ENCODE results near the gene CTNND2. TPM values are rescaled to one million over a fixed set of nuclear protein-coding genes. Genes with fewer than 3 reads are reported as not detected.

Gene CTNND2
- total RNA-seq, 2 experiments from 2014 or later: not detected

- CTCF ChIA-PET: no interaction called here
- no peaks in the 10 kb centered on the region for H3K9me3 Mint-ChIP-seq (ENCODE audit: low read depth)
- DNase-seq: no peak
- H3K27ac Mint-ChIP-seq: no peak overlapping the region
- peaks cover 2% of the 10 kb centered on the region for H3K4me1 Mint-ChIP-seq
- no peak for ATAC-seq
- no peak overlapping the region for H3K4me3 Mint-ChIP-seq
- H3K27me3 Mint-ChIP-seq: no peaks in the 10 kb centered on the region
- no peaks in the 10 kb centered on the region for H3K36me3 Mint-ChIP-seq
Measured at GRCh38 chr5:11171236-11171635, 733.0 kb downstream of the CTNND2 start.

- no peak for DNase-seq
- Mint-ChIP-seq H3K4me1 (no peaks in the 10 kb centered on the region), H3K4me3 (no peak overlapping the region), H3K36me3 (no peaks in the 10 kb centered on the region), H3K27me3 (no peaks in the 10 kb centered on the region), H3K27ac (no peak overlapping the region), H3K9me3 (ENCODE audit: low read depth) (no peaks in the 10 kb centered on the region)
- no peak for ATAC-seq
- CTCF ChIA-PET: no interaction called here
Measured at GRCh38 chr5:11166923-11167322, 737.3 kb downstream of the CTNND2 start.

- H3K36me3 Mint-ChIP-seq: no peaks in the 10 kb centered on the region
- no peaks in the 10 kb centered on the region for H3K9me3 Mint-ChIP-seq (ENCODE audit: low read depth)
- no peaks in the 10 kb centered on the region for H3K27me3 Mint-ChIP-seq
- no peak overlapping the region for H3K27ac Mint-ChIP-seq
- H3K4me1 Mint-ChIP-seq: no peaks in the 10 kb centered on the region
- ATAC-seq (no peak), DNase-seq (no peak)
- CTCF ChIA-PET: interaction anchor here (1.0 kb wide), 1 partner anchor 946 kb away, joined by 4 read pairs; no protein-coding TSS in a partner anchor
- H3K4me3 Mint-ChIP-seq: no peak overlapping the region
Measured at GRCh38 chr5:11164531-11165294, 739.5 kb downstream of the CTNND2 start.

GRCh38 chr5:11157132-11157531, 747.1 kb downstream of the CTNND2 start:
- no peaks in the 10 kb centered on the region for H3K36me3 Mint-ChIP-seq
- no peaks in the 10 kb centered on the region for H3K4me1 Mint-ChIP-seq
- H3K27ac Mint-ChIP-seq: no peak overlapping the region
- ATAC-seq (no peak), DNase-seq (no peak)
- peaks cover 2% of the 10 kb centered on the region for H3K27me3 Mint-ChIP-seq
- H3K4me3 Mint-ChIP-seq: no peak overlapping the region
- CTCF ChIA-PET: no interaction called here
- H3K9me3 Mint-ChIP-seq (ENCODE audit: low read depth): no peaks in the 10 kb centered on the region

DNA sequence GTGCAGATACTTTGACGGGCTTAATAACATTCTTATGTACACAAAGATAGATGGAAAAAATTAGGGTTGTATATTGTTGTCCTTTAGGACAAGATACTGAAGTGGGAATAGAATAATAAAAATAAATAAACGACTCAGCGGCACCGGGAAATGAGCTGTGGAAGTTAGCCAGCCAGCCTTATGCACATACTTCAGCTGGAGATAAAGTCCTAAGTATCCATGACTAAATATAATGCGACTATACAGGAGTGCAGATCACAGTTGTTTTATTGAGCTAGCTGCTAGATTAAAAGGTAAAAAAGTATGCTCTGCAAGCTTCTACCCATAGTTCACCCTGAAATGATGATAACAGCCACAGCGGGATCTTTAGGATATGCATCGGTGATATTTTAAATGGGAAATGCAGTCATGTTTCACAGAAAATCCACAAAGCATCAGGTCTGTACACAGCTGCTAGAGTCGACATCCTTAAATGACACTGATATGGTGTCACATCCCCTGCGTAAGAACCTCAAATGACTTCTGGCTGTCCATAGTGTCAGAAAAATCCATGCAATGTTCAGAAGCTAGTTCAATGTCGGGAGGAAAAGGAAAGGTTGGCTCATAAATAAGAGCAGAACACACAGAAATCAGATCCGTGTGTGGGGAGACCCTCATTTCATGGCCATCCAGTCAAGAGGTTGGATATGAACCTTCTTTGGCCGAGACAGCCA, 750.4 kb downstream of the CTNND2 start:
- Mint-ChIP-seq H3K9me3 (ENCODE audit: low read depth) (no peaks in the 10 kb centered on the region), H3K4me3 (no peak overlapping the region)

DNA sequence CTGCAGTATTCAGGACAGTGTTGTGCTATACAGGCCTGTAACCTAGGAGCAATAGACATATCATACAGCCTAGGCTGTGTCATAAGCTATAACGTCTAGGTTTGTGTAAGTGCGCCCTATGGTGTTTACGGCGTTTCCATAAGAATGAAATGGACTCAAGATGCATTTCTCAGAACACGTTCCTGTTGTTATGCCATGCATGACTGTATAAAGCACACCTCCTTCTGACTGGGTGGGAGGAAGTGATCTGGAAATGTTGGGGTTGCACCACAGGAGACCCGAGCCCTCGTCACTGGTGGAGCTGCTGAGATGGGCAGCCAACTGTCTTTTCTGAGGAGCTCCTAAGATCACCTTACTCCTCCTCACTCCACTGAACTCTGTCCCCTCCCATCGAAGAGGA, 751.9 kb downstream of the CTNND2 start:
- DNase-seq: no peak
- no peak for ATAC-seq
- Mint-ChIP-seq H3K27ac (no peak overlapping the region), H3K36me3 (no peaks in the 10 kb centered on the region), H3K9me3 (ENCODE audit: low read depth) (no peaks in the 10 kb centered on the region), H3K27me3 (peaks cover 2% of the 10 kb centered on the region), H3K4me1 (no peaks in the 10 kb centered on the region), H3K4me3 (no peak overlapping the region)
- CTCF ChIA-PET: no interaction called here

More for the DNA sequence above, 750.4 kb downstream of the CTNND2 start:
- CTCF ChIA-PET: no interaction called here
- Mint-ChIP-seq H3K4me1 (no peaks in the 10 kb centered on the region), H3K27ac (no peak overlapping the region), H3K27me3 (peaks cover 2% of the 10 kb centered on the region), H3K36me3 (no peaks in the 10 kb centered on the region)
- DNase-seq (no peak), ATAC-seq (no peak)

GRCh38 chr5:11150976-11151375, 753.3 kb downstream of the CTNND2 start:
- peaks cover 2% of the 10 kb centered on the region for H3K27me3 Mint-ChIP-seq

DNA sequence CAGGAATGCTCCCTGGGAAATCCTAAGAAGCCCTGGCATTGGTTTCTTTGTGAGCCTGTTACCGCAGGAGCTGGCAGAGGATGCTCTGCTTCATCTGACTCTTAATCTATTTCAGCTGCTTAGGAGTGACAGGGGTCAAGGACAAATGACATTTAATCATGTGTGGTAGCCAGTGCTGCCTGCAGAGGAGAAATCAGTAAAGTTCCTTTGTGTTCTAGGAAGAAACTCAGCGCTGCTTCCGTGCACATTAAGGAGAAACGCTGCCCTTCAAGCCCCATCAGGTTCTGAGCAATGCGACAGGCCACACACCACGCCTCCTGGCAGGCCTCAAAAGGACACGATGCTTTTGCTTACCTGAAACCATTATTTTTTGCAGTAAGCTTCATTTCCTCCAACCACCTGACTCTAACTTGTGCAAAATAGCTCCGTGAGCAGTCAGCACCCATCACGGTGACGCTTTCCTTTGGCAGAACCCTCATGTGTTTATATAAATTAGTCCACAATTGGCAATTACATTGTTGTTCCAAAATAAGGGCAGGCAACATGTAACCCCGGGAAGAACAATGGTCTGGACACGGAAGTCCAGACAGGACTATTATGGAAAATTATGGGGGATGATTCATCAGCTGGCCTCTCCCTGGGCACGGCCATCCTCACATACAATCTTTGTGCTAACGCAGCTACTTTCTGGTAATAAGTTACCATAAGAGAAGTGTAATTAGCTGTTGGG, 755.3 kb downstream of the CTNND2 start:
- Mint-ChIP-seq H3K4me3 (no peak overlapping the region), H3K27me3 (no peaks in the 10 kb centered on the region), H3K4me1 (no peaks in the 10 kb centered on the region), H3K36me3 (no peaks in the 10 kb centered on the region), H3K27ac (no peak overlapping the region), H3K9me3 (ENCODE audit: low read depth) (no peaks in the 10 kb centered on the region)
- CTCF ChIA-PET: no interaction called here
- ATAC-seq (no peak), DNase-seq (no peak)

More at GRCh38 chr5:11150976-11151375, 753.3 kb downstream of the CTNND2 start:
- H3K4me1 Mint-ChIP-seq: no peaks in the 10 kb centered on the region
- no peak overlapping the region for H3K4me3 Mint-ChIP-seq
- H3K27ac Mint-ChIP-seq: no peak overlapping the region
- ATAC-seq (no peak), DNase-seq (no peak)
- no peaks in the 10 kb centered on the region for H3K36me3 Mint-ChIP-seq
- no peaks in the 10 kb centered on the region for H3K9me3 Mint-ChIP-seq (ENCODE audit: low read depth)
- CTCF ChIA-PET: interaction anchor here (0.7 kb wide), 1 partner anchor 41 kb away, joined by 3 read pairs; no protein-coding TSS in a partner anchor

- ATAC-seq (no peak), DNase-seq (no peak)
- Mint-ChIP-seq H3K4me3 (no peak overlapping the region), H3K9me3 (ENCODE audit: low read depth) (no peaks in the 10 kb centered on the region), H3K27me3 (no peaks in the 10 kb centered on the region), H3K4me1 (no peaks in the 10 kb centered on the region), H3K36me3 (no peaks in the 10 kb centered on the region), H3K27ac (no peak overlapping the region)
- CTCF ChIA-PET: no interaction called here
Measured at GRCh38 chr5:11146171-11146570, 758.1 kb downstream of the CTNND2 start.

- Mint-ChIP-seq H3K4me1 (no peaks in the 10 kb centered on the region), H3K9me3 (ENCODE audit: low read depth) (no peaks in the 10 kb centered on the region), H3K4me3 (no peak overlapping the region), H3K36me3 (no peaks in the 10 kb centered on the region), H3K27me3 (no peaks in the 10 kb centered on the region), H3K27ac (no peak overlapping the region)
- CTCF ChIA-PET: no interaction called here
- ATAC-seq (no peak), DNase-seq (no peak)
Measured at GRCh38 chr5:11143456-11144267, 760.6 kb downstream of the CTNND2 start.

- Mint-ChIP-seq H3K36me3 (no peaks in the 10 kb centered on the region), H3K27me3 (no peaks in the 10 kb centered on the region), H3K4me3 (no peak overlapping the region), H3K4me1 (no peaks in the 10 kb centered on the region), H3K27ac (no peak overlapping the region), H3K9me3 (ENCODE audit: low read depth) (no peaks in the 10 kb centered on the region)
- CTCF ChIA-PET: no interaction called here
- ATAC-seq: no peak
- DNase-seq: no peak
Measured at GRCh38 chr5:11139217-11139865, 764.9 kb downstream of the CTNND2 start.

DNA sequence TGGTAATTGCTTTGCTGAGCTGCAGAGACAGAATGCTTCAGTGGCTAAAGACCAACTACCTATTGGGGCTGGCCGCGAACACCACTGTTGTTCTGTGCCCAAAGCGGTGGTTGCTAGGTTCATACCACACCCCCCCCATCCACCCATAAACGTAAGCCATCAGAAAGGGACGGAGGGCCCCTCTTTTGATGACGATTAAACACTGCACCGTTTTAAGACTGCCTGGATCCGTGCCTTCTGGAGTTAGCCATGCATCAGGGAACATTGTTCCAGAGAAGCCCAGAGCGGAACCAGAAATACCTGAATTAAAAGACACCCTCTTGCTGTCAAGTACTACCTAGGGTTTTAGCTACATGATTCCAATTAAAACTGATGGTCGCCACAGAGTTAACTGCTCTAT, 774.1 kb downstream of the CTNND2 start:
- DNase-seq: no peak
- CTCF ChIA-PET: no interaction called here
- no peaks in the 10 kb centered on the region for H3K9me3 Mint-ChIP-seq (ENCODE audit: low read depth)
- no peak for ATAC-seq
- no peaks in the 10 kb centered on the region for H3K27me3 Mint-ChIP-seq
- H3K36me3 Mint-ChIP-seq: no peaks in the 10 kb centered on the region
- no peak overlapping the region for H3K27ac Mint-ChIP-seq
- H3K4me3 Mint-ChIP-seq: no peak overlapping the region
- H3K4me1 Mint-ChIP-seq: no peaks in the 10 kb centered on the region

- Mint-ChIP-seq H3K27ac (no peak overlapping the region), H3K4me3 (no peak overlapping the region), H3K27me3 (no peaks in the 10 kb centered on the region), H3K36me3 (no peaks in the 10 kb centered on the region), H3K9me3 (ENCODE audit: low read depth) (no peaks in the 10 kb centered on the region), H3K4me1 (no peaks in the 10 kb centered on the region)
- CTCF ChIA-PET: no interaction called here
- ATAC-seq: no peak
- no peak for DNase-seq
Measured at GRCh38 chr5:11128021-11128420, 776.2 kb downstream of the CTNND2 start.

All from activated CD8-positive, alpha-beta memory T cell treated with anti-CD3 and anti-CD28 coated beads, Interleukin-2, amount 10 ng/mL, durations not matched to agents 7 days and 5 days (primary cell).